Upper lobe of right lung (tissue), 1 donor: ENCODE data around the gene PAQR6. TPM values are rescaled to one million over a fixed set of nuclear protein-coding genes. Genes with fewer than 3 reads are reported as not detected.

Experiments
- ATAC-seq: fragments of 200-7000 bp; cut with Tn5 transposase; one replicate; pipeline ENCODE4 v1.9.1; 2020; ENCODE audit warnings: mild to moderate bottlenecking, moderate library complexity
- DNase-seq: peaks from one replicate; pipeline ENCODE4 v3.0.0-alpha.2; 2020
- H3K27ac ChIP-seq: fragments of 200-600 bp; one replicate; pipeline ENCODE4 v1.8.0; 2022
- H3K27me3 ChIP-seq: fragments of 200-600 bp; one replicate; pipeline ENCODE4 v1.8.0; 2022; ENCODE audit warnings: mild to moderate bottlenecking
- H3K36me3 ChIP-seq: fragments of 200-600 bp; one replicate; pipeline ENCODE4 v1.8.0; 2022
- H3K4me1 ChIP-seq: fragments of 200-600 bp; one replicate; pipeline ENCODE4 v1.8.0; 2022
- H3K4me3 ChIP-seq: fragments of 200-600 bp; one replicate; pipeline ENCODE4 v1.8.0; 2022; ENCODE audit warnings: mild to moderate bottlenecking
- H3K9me3 ChIP-seq: fragments of 200-600 bp; one replicate; pipeline ENCODE4 v1.8.0; 2022
- intact Hi-C: fragments of 100-400 bp; cut with DNase I; formaldehyde crosslinking; loops from one replicate; pipeline ENCODE4 v1.11.0; 2022
- total RNA-seq: library from RNA; stranded (reverse); fragmentation: NEBNext Ultra II Directional; extraction: Animal tissue kit (Norgen Biotek cat#: 25700); gene quantifications from one replicate; pipeline ENCODE4 v1.2.1, GENCODE V29; 2021
- TF ChIP-seq, protein P1 (sequence below): fragments of 200-600 bp; IDR thresholded peaks from one replicate; pipeline ENCODE4 v1.8.0; 2022; ENCODE audit warnings: antibody characterized with exemption
- donor health status: DM: no; HTN: yes; CAD: no; lungs with severe emphysema.

The PAQR6 gene
- total RNA-seq, 1 donor from 2014 or later: 1.9 TPM

DNA sequence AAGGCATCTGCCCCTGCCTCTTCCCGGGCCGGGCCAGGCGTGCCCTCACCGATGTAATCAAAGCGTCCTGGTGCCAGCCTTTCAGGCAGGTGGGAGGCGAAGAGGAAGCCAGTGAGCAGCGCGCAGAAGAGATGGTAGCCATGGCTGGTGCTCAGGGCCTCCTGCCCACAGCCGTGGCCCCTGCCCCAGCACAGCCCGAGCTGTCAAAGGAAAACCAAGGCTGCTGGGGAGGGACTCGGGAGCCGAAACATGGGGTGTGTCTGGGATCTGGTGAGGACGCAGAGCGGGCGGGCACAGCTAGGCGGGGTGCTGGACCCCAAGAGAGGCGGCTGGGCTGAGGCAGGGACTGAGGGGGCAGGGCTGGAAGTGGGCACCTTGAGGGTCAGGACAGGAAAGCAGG, 3.1 kb downstream of the PAQR6 start:
- no peak for DNase-seq
- intact Hi-C loops: no loop called here

DNA sequence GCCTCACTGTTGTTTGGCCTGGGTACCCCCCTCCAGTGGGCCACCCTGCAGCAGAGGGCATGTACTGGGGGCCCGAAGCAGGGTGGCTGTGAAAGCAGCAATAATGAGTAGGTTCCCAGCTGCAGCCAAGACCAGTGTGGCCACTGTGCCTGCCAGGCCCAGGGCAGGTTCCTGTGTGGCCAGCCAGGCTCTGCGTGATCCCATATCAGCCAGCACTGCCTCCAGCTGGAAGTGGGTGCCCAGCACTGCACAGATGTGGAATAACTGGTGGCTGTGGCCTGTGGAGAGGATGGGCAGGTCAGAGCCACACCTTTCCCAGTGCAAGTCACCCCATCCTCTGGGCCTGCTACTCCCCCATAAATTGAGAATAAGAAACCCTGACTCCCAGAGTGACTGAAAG, 3.7 kb downstream of the PAQR6 start:
- H3K27ac ChIP-seq: no peak overlapping the region
- no peaks in the 10 kb centered on the region for H3K9me3 ChIP-seq
- peaks cover 10% of the 10 kb centered on the region for H3K27me3 ChIP-seq
- peaks cover 21% of the 10 kb centered on the region for H3K4me1 ChIP-seq
- no peak overlapping the region for H3K4me3 ChIP-seq
- intact Hi-C loops: no loop called here
- ATAC-seq (no peak), DNase-seq (no peak)
- peaks cover 19% of the 10 kb centered on the region for H3K36me3 ChIP-seq
- TF ChIP-seq, protein P1, sequence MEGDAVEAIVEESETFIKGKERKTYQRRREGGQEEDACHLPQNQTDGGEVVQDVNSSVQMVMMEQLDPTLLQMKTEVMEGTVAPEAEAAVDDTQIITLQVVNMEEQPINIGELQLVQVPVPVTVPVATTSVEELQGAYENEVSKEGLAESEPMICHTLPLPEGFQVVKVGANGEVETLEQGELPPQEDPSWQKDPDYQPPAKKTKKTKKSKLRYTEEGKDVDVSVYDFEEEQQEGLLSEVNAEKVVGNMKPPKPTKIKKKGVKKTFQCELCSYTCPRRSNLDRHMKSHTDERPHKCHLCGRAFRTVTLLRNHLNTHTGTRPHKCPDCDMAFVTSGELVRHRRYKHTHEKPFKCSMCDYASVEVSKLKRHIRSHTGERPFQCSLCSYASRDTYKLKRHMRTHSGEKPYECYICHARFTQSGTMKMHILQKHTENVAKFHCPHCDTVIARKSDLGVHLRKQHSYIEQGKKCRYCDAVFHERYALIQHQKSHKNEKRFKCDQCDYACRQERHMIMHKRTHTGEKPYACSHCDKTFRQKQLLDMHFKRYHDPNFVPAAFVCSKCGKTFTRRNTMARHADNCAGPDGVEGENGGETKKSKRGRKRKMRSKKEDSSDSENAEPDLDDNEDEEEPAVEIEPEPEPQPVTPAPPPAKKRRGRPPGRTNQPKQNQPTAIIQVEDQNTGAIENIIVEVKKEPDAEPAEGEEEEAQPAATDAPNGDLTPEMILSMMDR: no peak

More for the DNA sequence above, 3.1 kb downstream of the PAQR6 start:
- Histone ChIP-seq H3K4me1 (peaks cover 21% of the 10 kb centered on the region), H3K27ac (no peak overlapping the region), H3K4me3 (no peak overlapping the region), H3K36me3 (peaks cover 19% of the 10 kb centered on the region), H3K9me3 (no peaks in the 10 kb centered on the region), H3K27me3 (peaks cover 10% of the 10 kb centered on the region)
- no peak for ATAC-seq
- TF ChIP-seq, protein P1: no peak

DNA sequence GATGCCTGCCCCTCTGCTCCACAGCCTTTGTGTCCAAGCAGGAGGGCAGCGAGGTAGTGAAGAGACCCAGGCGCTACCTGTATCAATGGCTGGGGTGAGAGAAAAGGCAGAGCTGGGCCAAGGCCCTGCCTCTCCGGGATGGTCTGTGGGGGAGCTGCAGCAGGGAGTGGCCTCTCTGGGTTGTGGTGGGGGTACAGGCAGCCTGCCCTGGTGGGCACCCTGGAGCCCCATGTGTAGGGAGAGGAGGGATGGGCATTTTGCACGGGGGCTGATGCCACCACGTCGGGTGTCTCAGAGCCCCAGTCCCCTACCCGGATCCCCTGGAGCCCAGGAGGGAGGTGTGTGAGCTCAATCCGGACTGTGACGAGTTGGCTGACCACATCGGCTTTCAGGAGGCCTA, 5.1 kb downstream of the PAQR6 start:
- TF ChIP-seq, protein P1: no peak
- no peak for DNase-seq
- H3K27me3 ChIP-seq: peaks cover 10% of the 10 kb centered on the region
- intact Hi-C loops: no loop called here
- ATAC-seq: no peak
- peaks cover 21% of the 10 kb centered on the region for H3K4me1 ChIP-seq
- no peak overlapping the region for H3K27ac ChIP-seq
- no peak overlapping the region for H3K4me3 ChIP-seq
- peaks cover 31% of the 10 kb centered on the region for H3K36me3 ChIP-seq
- no peaks in the 10 kb centered on the region for H3K9me3 ChIP-seq

DNA sequence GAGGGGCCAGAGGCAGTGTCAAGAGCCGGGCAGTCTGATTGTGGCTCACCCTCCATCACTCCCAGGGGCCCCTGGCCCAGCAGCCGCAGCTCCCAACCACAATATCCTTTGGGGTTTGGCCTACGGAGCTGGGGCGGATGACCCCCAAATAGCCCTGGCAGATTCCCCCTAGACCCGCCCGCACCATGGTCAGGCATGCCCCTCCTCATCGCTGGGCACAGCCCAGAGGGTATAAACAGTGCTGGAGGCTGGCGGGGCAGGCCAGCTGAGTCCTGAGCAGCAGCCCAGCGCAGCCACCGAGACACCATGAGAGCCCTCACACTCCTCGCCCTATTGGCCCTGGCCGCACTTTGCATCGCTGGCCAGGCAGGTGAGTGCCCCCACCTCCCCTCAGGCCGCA, 5.9 kb downstream of the PAQR6 start, which contains the start of gene BGLAP:
BGLAP (plus strand) TSS at position 259 of the 400 bp plus-strand sequence; CDS start at position 307, 48 bp downstream.
- intact Hi-C loops: no loop called here
- Histone ChIP-seq H3K27me3 (peaks cover 10% of the 10 kb centered on the region), H3K36me3 (peaks cover 39% of the 10 kb centered on the region), H3K4me1 (peaks cover 15% of the 10 kb centered on the region), H3K27ac (no peak within 1 kb of the TSS), H3K9me3 (no peaks in the 10 kb centered on the region), H3K4me3 (no peak within 1 kb of the TSS)
- ATAC-seq: no peak
- TF ChIP-seq, protein P1: no peak
- DNase-seq: no peak

DNA sequence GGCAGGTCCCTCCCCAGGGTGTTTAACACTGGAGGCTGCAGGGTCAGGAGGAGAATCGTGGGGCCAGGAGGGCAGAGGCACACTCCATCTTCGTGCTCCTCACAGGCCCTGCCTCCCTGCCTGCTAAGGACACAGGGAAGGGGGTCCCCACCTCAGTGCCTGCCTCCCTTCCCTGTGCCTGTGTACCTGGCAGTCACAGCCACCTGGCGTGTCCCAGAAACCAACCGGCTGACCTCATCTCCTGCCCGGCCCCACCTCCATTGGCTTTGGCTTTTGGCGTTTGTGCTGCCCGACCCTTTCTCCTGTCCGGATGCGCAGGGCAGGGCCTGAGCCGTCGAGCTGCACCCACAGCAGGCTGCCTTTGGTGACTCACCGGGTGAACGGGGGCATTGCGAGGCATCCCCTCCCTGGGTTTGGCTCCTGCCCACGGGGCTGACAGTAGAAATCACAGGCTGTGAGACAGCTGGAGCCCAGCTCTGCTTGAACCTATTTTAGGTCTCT, 6.5 kb downstream of the PAQR6 start:
- Histone ChIP-seq H3K9me3 (no peaks in the 10 kb centered on the region), H3K4me1 (peaks cover 11% of the 10 kb centered on the region), H3K27ac (no peak overlapping the region), H3K4me3 (no peak overlapping the region), H3K36me3 (peaks cover 45% of the 10 kb centered on the region), H3K27me3 (peaks cover 10% of the 10 kb centered on the region)
- ATAC-seq (no peak), DNase-seq (no peak)
- TF ChIP-seq, protein P1: no peak
- intact Hi-C loops: no loop called here

DNA sequence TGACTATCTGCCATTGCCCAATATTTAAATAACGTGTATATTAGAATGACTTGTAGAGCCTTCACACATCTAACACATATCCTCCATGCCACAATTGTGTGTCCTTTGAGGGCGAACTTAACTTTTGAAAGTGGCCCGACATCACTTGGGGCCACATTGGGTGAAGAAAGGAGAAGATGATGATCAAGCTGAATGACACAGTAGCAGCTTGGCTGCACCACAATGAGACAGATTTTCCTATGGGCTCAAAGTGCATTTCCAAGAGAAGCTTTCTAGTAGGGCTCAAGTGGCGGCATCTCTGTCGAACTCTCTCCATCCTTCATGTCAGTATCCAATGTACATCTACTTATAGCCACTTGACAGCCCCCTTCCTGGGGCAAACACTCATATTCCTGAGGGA, 9.6 kb downstream of the PAQR6 start:
- H3K27ac ChIP-seq: no peak overlapping the region
- no peak for ATAC-seq
- no peak for DNase-seq
- intact Hi-C loops: no loop called here
- TF ChIP-seq, protein P1: no peak
- no peaks in the 10 kb centered on the region for H3K9me3 ChIP-seq
- no peaks in the 10 kb centered on the region for H3K4me1 ChIP-seq
- H3K27me3 ChIP-seq: no peaks in the 10 kb centered on the region
- peaks cover 73% of the 10 kb centered on the region for H3K36me3 ChIP-seq
- H3K4me3 ChIP-seq: no peak overlapping the region
